ES-I3 (cell line): ENCODE results near the gene TTC9.

Source experiments
- H3K36me3 ChIP-seq: 2 replicates; pipeline ENCODE4 v1.6.1; 2013; ENCODE audit warnings: mild to moderate bottlenecking, low read length, control low read depth, moderate library complexity; ENCODE audit not compliant: insufficient read depth
- H3K4me1 ChIP-seq: 2 replicates; pipeline ENCODE4 v1.6.1; 2013; ENCODE audit warnings: mild to moderate bottlenecking, control low read depth, low read length; ENCODE audit not compliant: insufficient read depth
- H3K9ac ChIP-seq: 2 replicates; pipeline ENCODE4 v1.6.1; 2013; ENCODE audit warnings: low read depth, mild to moderate bottlenecking, low read length, moderate library complexity
- H3K9me3 ChIP-seq: 2 replicates; pipeline ENCODE4 v1.6.1; 2013; ENCODE audit warnings: mild to moderate bottlenecking, low read length, moderate library complexity; ENCODE audit not compliant: control insufficient read depth, insufficient read depth

Gene TTC9

DNA sequence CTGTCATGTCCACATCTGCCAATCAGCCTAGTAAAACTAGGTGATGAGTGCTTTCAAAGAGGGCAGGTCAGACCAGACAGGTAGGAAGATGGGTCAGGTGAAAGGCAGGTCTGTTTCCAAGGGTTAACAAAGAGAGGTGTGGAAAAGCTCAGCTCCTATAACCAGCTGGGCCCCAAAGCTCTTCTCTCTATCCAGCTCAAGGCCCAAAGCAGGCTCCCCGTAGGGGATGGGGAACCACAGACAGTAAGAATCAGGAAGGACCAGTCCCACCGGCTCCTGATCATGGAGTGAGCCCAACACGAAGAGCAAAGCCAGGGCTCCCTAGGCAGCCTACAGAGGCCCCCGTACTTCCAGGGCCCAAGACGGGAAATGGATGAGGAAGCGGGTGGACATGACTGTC lies 83.2 kb downstream of the TTC9 start:
- no peaks in the 10 kb centered on the region for H3K9me3 ChIP-seq
- no peaks in the 10 kb centered on the region for H3K4me1 ChIP-seq
- H3K9ac ChIP-seq = no peak overlapping the region
- no peaks in the 10 kb centered on the region for H3K36me3 ChIP-seq
